A549 (cell line): Measurements from ENCODE around the gene CSAG2. TPM values are rescaled to one million over a fixed set of nuclear protein-coding genes. Genes with fewer than 3 reads are reported as not detected.
"Not testable (repeated sequence)": the region's sequence is repeated elsewhere in the genome, so short reads cannot be mapped to it uniquely, and the experiment has no call there.

ENCODE experiments used
- ATAC-seq, 2 experiments: fragments of 200-7000 bp in 1 of 2; fragments of >200 bp in 1 of 2; cut with Nextera tagmentation in 1 of 2; cut with Tn5 transposase in 1 of 2; 3 replicates each; pipeline versions ENCODE4 v1.8.0 to v1.9.1; 2018 to 2020; ENCODE audit warnings: mild to moderate bottlenecking in 1 of 2, moderate library complexity in 1 of 2
- CTCF ChIA-PET: fragments of 300-600 bp; sonication (Branson Sonifier 250); formaldehyde crosslinking; extraction: SDS; loops from one replicate; lab custom pipeline; 2021; ENCODE audit warnings: antibody characterized with exemption, inconsistent platforms; lab: Yijun Ruan, JAX
- POLR2A ChIA-PET: fragments of 350-600 bp; formaldehyde crosslinking; extraction: SDS; loops from one replicate; lab custom pipeline; 2021; ENCODE audit warnings: antibody characterized with exemption, inconsistent platforms; lab: Yijun Ruan, JAX
- DNase-seq, 2 experiments: peaks; one replicate each; pipeline versions ENCODE4 v3.0.0 to v3.0.0-alpha.2; 2011 to 2016; ENCODE audit warnings: low read depth in 1 of 2, low spot score in 1 of 2
- FAIRE-seq: peaks from 2 replicates; lab custom pipeline; 2011; peaks lifted over from hg19 to GRCh38; lab: Jason Lieb, UNC
- H3K27ac ChIP-seq, 2 experiments: fragments of >200 bp; sonication (Bioruptor Twin); formaldehyde crosslinking; 3 replicates each; pipeline ENCODE4 v1.5.1; 2016 to 2017
- H3K4me1 ChIP-seq: fragments of >200 bp; sonication (Bioruptor Twin); formaldehyde crosslinking; 3 replicates; pipeline ENCODE4 v1.6.1; 2016
- H3K4me2 ChIP-seq: fragments of >200 bp; sonication (Bioruptor Twin); formaldehyde crosslinking; 3 replicates; pipeline ENCODE4 v1.6.1; 2016
- H3K4me3 ChIP-seq: fragments of >200 bp; sonication (Bioruptor Twin); formaldehyde crosslinking; 3 replicates; pipeline ENCODE4 v1.5.1; 2016
- H3K9me3 ChIP-seq: fragments of >200 bp; sonication (Bioruptor Twin); formaldehyde crosslinking; 3 replicates; pipeline ENCODE4 v1.6.1; 2016
- CBX2 ChIP-seq: fragments of 200-600 bp; sonication (generic); IDR thresholded peaks from 2 replicates; pipeline ENCODE4 v1.6.1; 2016; ENCODE audit warnings: low read depth, mild to moderate bottlenecking, borderline replicate concordance
- CBX8 ChIP-seq: fragments of 200-600 bp; sonication (generic); IDR thresholded peaks from 2 replicates; pipeline ENCODE4 v1.6.1; 2016
- EHMT2 ChIP-seq: fragments of 200-600 bp; sonication (generic); IDR thresholded peaks from 2 replicates; pipeline ENCODE4 v1.6.1; 2016; ENCODE audit warnings: antibody characterized with exemption, low read depth, mild to moderate bottlenecking, moderate library complexity
- FOSL2 ChIP-seq, 2 experiments: fragments of 450-650 bp in 1 of 2; fragments of >200 bp in 1 of 2; sonication (Bioruptor Twin) in 1 of 2; formaldehyde crosslinking; IDR thresholded peaks; 2 replicates each; pipeline versions ENCODE4 v1.5.0 to v1.6.1; 2016 to 2020; ENCODE audit warnings: mild to moderate bottlenecking in 1 of 2, moderate library complexity in 1 of 2
- HEYL ChIP-seq: fragments of 250-450 bp; sonication (Bioruptor Pico); IDR thresholded peaks from 2 replicates; pipeline ENCODE4 v1.8.0; 2021; ENCODE audit warnings: mild to moderate bottlenecking, moderate library complexity
- HOXA7 ChIP-seq: fragments of 250-450 bp; sonication (Bioruptor Pico); IDR thresholded peaks from 2 replicates; pipeline ENCODE4 v1.5.0; 2020; ENCODE audit warnings: mild to moderate bottlenecking, moderate library complexity
- JUNB ChIP-seq: fragments of >200 bp; sonication (Bioruptor Twin); formaldehyde crosslinking; IDR thresholded peaks from 2 replicates; pipeline ENCODE4 v1.6.1; 2016
- KDM1A ChIP-seq: fragments of 200-600 bp; sonication (generic); IDR thresholded peaks from 2 replicates; pipeline ENCODE4 v1.6.1; 2016; ENCODE audit warnings: low read depth, mild to moderate bottlenecking
- MAFK ChIP-seq: fragments of 450-650 bp; IDR thresholded peaks from 2 replicates; pipeline ENCODE4 v1.6.1; 2014; ENCODE audit not compliant: partially characterized antibody
- NR3C1 ChIP-seq: fragments of >200 bp; sonication (Bioruptor Twin); formaldehyde crosslinking; IDR thresholded peaks from 3 replicates; pipeline ENCODE4 v1.6.1; 2017
- RNF2 ChIP-seq: fragments of 200-600 bp; sonication (generic); IDR thresholded peaks from 2 replicates; pipeline ENCODE4 v1.6.1; 2016; ENCODE audit warnings: low read depth, mild to moderate bottlenecking, antibody characterized with exemption, moderate library complexity, borderline replicate concordance
- SMC3 ChIP-seq: fragments of >200 bp; sonication (Bioruptor Twin); formaldehyde crosslinking; IDR thresholded peaks from 3 replicates; pipeline ENCODE4 v1.6.1; 2018; ENCODE audit warnings: inconsistent platforms
- SREBF2 ChIP-seq: fragments of 450-650 bp; IDR thresholded peaks from 2 replicates; pipeline ENCODE4 v1.6.1; 2014; ENCODE audit warnings: mild to moderate bottlenecking, moderate library complexity
- WGBS: methylation state at CpG from one replicate; pipeline ENCODE4 v1.1.6; 2017; ENCODE audit errors: missing lambda C conversion rate; 5-methylcytosine and 5-hydroxymethylcytosine counted together
- polyA minus RNA-seq: library from RNA; depleted of rRNA, polyadenylated mRNA; stranded (reverse); fragments of >200 nt; gene quantifications from 2 replicates; pipeline ENCODE4 v1.2.3, GENCODE V29; 2011; rRNA and poly(A)+ RNA removed
- polyA plus RNA-seq, 4 experiments: library from polyadenylated mRNA; depleted of rRNA in 3 of 4; stranded (reverse); fragments of >200 nt; fragmentation: RNase III in 1 of 4; extraction: RNeasy Plus Mini Kit Qiagen cat#74134 plus additional on column Dnase treatment in 1 of 4; gene quantifications; 2 replicates in 3 of 4; 3 replicates in 1 of 4; pipeline ENCODE4 v1.2.3, GENCODE V29; 2011 to 2017
- TF ChIP-seq, protein P1 (sequence below): fragments of 200-600 bp; sonication (generic); IDR thresholded peaks from 2 replicates; pipeline ENCODE4 v1.6.1; 2016; ENCODE audit warnings: antibody characterized with exemption, mild to moderate bottlenecking, moderate library complexity
- TF ChIP-seq, protein P2 (sequence below): IDR thresholded peaks from 2 replicates; pipeline ENCODE4 v1.6.1; 2012
- TF ChIP-seq, protein P3 (sequence below): fragments of 250-450 bp; sonication (Bioruptor Pico); IDR thresholded peaks from 2 replicates; pipeline ENCODE4 v1.5.0; 2020; ENCODE audit warnings: low read depth, mild to moderate bottlenecking, moderate library complexity
- TF ChIP-seq, protein P4 (sequence below): fragments of >200 bp; sonication (Bioruptor Twin); formaldehyde crosslinking; IDR thresholded peaks from 3 replicates; pipeline ENCODE4 v1.5.1; 2016

The CSAG2 gene, protein sequence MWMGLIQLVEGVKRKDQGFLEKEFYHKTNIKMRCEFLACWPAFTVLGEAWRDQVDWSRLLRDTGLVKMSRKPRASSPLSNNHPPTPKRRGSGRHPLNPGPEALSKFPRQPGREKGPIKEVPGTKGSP
- not detected in 2 replicates for polyA plus RNA-seq (2011; rRNA removed)
- polyA plus RNA-seq (2012; cell fraction: cytosol; rRNA removed): not detected in 2 replicates
- polyA plus RNA-seq (2012; cell fraction: nucleus; rRNA removed): not detected in 2 replicates
- not detected in 3 replicates for polyA plus RNA-seq (2017; fragmentation: RNase III; extraction: RNeasy Plus Mini Kit Qiagen cat#74134 plus additional on column Dnase treatment)
- not detected in 2 replicates for polyA minus RNA-seq

DNA sequence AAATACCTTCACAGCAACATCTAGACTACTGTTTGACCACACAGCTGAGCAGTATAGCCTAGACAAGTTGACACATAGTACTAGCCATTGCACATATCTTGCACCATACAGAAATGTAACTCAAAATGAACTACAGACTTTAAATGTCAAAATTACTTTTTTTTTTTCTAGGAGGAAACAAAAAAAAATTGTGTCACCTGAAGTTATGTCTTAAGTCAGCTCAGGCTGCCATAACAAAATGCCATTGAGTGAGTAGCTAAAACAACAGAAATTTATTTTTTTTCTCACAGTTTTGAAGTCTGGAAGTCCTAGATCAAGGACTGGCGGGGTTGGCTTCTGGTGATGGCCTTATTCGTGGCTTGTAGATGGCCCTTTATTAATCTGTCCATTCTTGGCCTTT is at the start of gene CSAG2:
CSAG2 (minus strand) TSS at position 101 of the 400 bp plus-strand sequence. CDS start 161 bp downstream, outside the sequence.
- ATAC-seq, POLR2A ChIA-PET, FAIRE-seq, H3K27ac ChIP-seq, DNase-seq, CTCF ChIA-PET, H3K4me1 ChIP-seq, H3K4me2 ChIP-seq, H3K4me3 ChIP-seq, H3K9me3 ChIP-seq: not testable (repeated sequence)
- no CpG with 5 or more reads among the region's 2 CpGs for WGBS

DNA sequence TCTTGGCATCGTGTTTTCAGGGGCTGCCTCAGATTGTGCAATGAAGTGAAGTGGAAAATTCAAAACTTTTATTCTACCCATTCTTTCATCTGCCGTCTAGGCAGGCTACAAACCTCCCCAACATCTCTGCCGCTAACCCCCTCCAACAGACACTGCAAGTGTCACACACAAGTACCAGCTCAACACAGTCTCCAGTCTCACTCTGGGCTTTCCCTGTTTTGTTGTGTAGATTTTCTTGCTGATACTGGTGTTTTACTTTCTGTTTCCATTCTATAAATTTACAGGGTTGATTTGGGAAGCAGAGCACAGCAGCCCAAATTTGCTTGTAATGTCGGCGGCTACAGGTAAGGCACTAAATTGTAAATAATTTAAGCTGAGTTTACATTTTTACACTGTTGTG is 45.8 kb upstream of the CSAG2 start:
- FAIRE-seq, H3K4me1 ChIP-seq, H3K4me3 ChIP-seq, CTCF ChIA-PET, ATAC-seq, H3K4me2 ChIP-seq, H3K27ac ChIP-seq, DNase-seq, POLR2A ChIA-PET, H3K9me3 ChIP-seq: not testable (repeated sequence)
- WGBS: no CpG with 5 or more reads among the region's 5 CpGs

DNA sequence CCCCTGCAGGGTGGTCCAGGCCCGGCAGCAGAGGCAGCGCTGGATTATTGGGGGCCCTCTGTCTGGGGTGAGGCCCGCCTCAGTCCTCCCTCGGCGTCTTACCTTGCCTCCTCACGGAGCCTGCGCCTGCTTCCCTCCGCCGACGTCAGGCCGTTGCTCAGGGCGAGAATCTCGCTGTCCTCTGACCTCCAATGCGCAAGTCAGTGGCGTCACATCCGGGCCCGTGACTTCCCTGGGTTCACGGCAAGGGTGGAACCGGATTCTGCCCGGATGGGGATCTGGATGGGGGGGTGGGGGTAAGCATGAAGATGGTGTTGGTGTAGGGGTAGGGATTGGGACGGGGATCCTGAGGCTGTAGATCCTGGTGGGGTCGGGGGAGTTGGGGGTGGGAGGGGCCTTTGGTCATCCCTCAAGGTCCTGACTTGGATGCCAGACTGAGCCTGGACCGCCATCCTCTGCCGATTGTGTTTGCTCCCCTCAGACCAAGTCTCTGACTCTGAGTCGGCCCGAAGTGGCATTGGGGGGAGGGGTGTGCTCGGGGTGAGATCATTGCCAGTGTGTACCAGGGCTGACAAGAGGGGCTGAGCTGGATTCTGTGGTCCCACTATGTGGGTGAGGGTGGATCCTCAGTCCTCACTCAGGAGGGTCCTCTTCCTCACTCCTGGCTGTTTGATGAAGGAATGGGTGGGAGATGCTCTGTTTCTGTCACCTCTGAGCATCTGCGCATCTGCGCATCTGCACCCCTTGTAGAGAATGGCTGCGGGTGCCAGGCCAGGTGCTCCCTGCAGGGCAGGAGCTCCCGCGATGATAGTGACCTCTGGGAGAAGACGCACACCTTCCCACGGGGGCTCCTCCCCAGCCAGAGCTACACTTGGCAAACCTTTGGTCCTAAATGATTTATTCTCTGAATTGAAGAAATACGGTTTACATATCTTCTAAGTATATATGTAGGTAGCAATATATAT is 44.9 kb upstream of the CSAG2 start, which contains the start of gene MAGEA2:
MAGEA2 (minus strand) TSS at position 157 of the 965 bp plus-strand sequence. CDS start 2,479 bp downstream, outside the sequence.
- not testable (repeated sequence) for FAIRE-seq, ATAC-seq

DNA sequence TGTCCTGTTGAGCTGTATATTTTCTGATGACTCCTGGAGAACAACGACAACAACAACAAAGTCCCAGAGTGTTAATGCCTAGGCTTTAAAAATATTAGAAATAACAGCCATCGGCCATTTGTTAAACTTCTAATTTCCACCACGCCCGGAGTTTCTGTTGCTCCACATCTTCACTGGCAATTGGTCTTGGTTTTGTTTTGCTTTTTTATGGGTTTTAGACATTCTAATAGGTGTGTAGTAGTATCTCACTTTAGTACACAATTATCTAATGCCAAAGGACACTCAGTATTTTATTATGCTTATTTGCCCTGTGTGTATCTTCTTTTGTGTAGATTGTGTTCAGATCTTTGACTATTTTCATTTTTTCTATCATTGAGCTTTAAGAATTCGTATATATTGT is 29.5 kb upstream of the CSAG2 start:
- CTCF ChIA-PET: interaction anchor here (0.6 kb wide), 1 partner anchor 299 kb away, joined by 3 read pairs; no protein-coding TSS in a partner anchor
- H3K27ac ChIP-seq: no peak overlapping the region
- WGBS: 24% methylated on average over 5 of the region's 5 CpGs
- H3K4me3 ChIP-seq: no peak overlapping the region
- no peak for ATAC-seq
- peak; percentile 43 for FAIRE-seq
- no peak for DNase-seq
- TF ChIP-seq CBX8 (no peak), FOSL2 (IDR thresholded peaks at IDR 0.05) (no peak), FOSL2 (CRISPR knock-in tag; IDR thresholded peaks at IDR 0.05) (no peak), HOXA7 (no peak), SMC3 (no peak), CBX2 (no peak), NR3C1 (no peak), KDM1A (no peak), HEYL (CRISPR knock-in tag) (no peak), MAFK (no peak), JUNB (no peak), SREBF2 (no peak), RNF2 (no peak), EHMT2 (no peak)
- TF ChIP-seq, protein P1, sequence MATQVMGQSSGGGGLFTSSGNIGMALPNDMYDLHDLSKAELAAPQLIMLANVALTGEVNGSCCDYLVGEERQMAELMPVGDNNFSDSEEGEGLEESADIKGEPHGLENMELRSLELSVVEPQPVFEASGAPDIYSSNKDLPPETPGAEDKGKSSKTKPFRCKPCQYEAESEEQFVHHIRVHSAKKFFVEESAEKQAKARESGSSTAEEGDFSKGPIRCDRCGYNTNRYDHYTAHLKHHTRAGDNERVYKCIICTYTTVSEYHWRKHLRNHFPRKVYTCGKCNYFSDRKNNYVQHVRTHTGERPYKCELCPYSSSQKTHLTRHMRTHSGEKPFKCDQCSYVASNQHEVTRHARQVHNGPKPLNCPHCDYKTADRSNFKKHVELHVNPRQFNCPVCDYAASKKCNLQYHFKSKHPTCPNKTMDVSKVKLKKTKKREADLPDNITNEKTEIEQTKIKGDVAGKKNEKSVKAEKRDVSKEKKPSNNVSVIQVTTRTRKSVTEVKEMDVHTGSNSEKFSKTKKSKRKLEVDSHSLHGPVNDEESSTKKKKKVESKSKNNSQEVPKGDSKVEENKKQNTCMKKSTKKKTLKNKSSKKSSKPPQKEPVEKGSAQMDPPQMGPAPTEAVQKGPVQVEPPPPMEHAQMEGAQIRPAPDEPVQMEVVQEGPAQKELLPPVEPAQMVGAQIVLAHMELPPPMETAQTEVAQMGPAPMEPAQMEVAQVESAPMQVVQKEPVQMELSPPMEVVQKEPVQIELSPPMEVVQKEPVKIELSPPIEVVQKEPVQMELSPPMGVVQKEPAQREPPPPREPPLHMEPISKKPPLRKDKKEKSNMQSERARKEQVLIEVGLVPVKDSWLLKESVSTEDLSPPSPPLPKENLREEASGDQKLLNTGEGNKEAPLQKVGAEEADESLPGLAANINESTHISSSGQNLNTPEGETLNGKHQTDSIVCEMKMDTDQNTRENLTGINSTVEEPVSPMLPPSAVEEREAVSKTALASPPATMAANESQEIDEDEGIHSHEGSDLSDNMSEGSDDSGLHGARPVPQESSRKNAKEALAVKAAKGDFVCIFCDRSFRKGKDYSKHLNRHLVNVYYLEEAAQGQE: no peak
- TF ChIP-seq, protein P2, sequence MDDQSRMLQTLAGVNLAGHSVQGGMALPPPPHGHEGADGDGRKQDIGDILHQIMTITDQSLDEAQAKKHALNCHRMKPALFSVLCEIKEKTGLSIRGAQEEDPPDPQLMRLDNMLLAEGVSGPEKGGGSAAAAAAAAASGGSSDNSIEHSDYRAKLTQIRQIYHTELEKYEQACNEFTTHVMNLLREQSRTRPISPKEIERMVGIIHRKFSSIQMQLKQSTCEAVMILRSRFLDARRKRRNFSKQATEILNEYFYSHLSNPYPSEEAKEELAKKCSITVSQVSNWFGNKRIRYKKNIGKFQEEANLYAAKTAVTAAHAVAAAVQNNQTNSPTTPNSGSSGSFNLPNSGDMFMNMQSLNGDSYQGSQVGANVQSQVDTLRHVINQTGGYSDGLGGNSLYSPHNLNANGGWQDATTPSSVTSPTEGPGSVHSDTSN: no peak
- TF ChIP-seq, protein P3, sequence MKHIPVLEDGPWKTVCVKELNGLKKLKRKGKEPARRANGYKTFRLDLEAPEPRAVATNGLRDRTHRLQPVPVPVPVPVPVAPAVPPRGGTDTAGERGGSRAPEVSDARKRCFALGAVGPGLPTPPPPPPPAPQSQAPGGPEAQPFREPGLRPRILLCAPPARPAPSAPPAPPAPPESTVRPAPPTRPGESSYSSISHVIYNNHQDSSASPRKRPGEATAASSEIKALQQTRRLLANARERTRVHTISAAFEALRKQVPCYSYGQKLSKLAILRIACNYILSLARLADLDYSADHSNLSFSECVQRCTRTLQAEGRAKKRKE (CRISPR knock-in tag): no peak
- TF ChIP-seq, protein P4, sequence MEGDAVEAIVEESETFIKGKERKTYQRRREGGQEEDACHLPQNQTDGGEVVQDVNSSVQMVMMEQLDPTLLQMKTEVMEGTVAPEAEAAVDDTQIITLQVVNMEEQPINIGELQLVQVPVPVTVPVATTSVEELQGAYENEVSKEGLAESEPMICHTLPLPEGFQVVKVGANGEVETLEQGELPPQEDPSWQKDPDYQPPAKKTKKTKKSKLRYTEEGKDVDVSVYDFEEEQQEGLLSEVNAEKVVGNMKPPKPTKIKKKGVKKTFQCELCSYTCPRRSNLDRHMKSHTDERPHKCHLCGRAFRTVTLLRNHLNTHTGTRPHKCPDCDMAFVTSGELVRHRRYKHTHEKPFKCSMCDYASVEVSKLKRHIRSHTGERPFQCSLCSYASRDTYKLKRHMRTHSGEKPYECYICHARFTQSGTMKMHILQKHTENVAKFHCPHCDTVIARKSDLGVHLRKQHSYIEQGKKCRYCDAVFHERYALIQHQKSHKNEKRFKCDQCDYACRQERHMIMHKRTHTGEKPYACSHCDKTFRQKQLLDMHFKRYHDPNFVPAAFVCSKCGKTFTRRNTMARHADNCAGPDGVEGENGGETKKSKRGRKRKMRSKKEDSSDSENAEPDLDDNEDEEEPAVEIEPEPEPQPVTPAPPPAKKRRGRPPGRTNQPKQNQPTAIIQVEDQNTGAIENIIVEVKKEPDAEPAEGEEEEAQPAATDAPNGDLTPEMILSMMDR: no peak
- no peaks in the 10 kb centered on the region for H3K4me1 ChIP-seq
- POLR2A ChIA-PET: no interaction called here
- H3K4me2 ChIP-seq: no peak overlapping the region
- H3K9me3 ChIP-seq: no peaks in the 10 kb centered on the region

More for the DNA sequence above, 44.9 kb upstream of the CSAG2 start, which contains the start of gene MAGEA2:
- H3K4me1 ChIP-seq, H3K27ac ChIP-seq, H3K4me3 ChIP-seq, H3K4me2 ChIP-seq, CTCF ChIA-PET, POLR2A ChIA-PET, H3K9me3 ChIP-seq, DNase-seq: not testable (repeated sequence)
- WGBS: no CpG with 5 or more reads among the region's 35 CpGs
